ENCODE results near the gene NGEF.

NGEF gene

GRCh38 chr2:233012301-233012971, 620 bp downstream of the NGEF start:
- TF ChIP-seq CTCF (IDR thresholded peaks at IDR 0.05; ENCODE audit: low read depth, low read length, missing control alignments), result no peak
- no peak for DNase-seq (ENCODE audit: low read depth)

GRCh38 chr2:233011702-233012131, 1.3 kb downstream of the NGEF start:
- no peak for DNase-seq (ENCODE audit: low read depth)
- TF ChIP-seq CTCF (IDR thresholded peaks at IDR 0.05; ENCODE audit: low read depth, low read length, missing control alignments), result no peak
- H3K4me3 ChIP-seq (ENCODE audit: low read depth, low read length), result no peak overlapping the region

More at GRCh38 chr2:233012301-233012971, 620 bp downstream of the NGEF start:
- H3K4me3 ChIP-seq (ENCODE audit: low read depth, low read length), result no peak overlapping the region

GRCh38 chr2:233011268-233011650, 1.8 kb downstream of the NGEF start:
- DNase-seq (ENCODE audit: low read depth), result no peak
- H3K4me3 ChIP-seq (ENCODE audit: low read depth, low read length), result no peak overlapping the region
- TF ChIP-seq CTCF (IDR thresholded peaks at IDR 0.05; ENCODE audit: low read depth, low read length, missing control alignments), result no peak

- H3K4me3 ChIP-seq (ENCODE audit: low read depth, low read length), result no peak overlapping the region
- TF ChIP-seq CTCF (IDR thresholded peaks at IDR 0.05; ENCODE audit: low read depth, low read length, missing control alignments), result no peak
- DNase-seq (ENCODE audit: low read depth), result no peak
Measured at GRCh38 chr2:233010569-233011267, 2.3 kb downstream of the NGEF start.

GRCh38 chr2:233009661-233010060, 3.4 kb downstream of the NGEF start:
- DNase-seq (ENCODE audit: low read depth), result no peak
- TF ChIP-seq CTCF (IDR thresholded peaks at IDR 0.05; ENCODE audit: low read depth, low read length, missing control alignments), result no peak
- no peak overlapping the region for H3K4me3 ChIP-seq (ENCODE audit: low read depth, low read length)

- no peak for TF ChIP-seq CTCF (IDR thresholded peaks at IDR 0.05; ENCODE audit: low read depth, low read length, missing control alignments)
- H3K4me3 ChIP-seq (ENCODE audit: low read depth, low read length), result no peak overlapping the region
- DNase-seq (ENCODE audit: low read depth), result no peak
Measured at GRCh38 chr2:233007739-233008138, 5.3 kb downstream of the NGEF start.
